ENCODE results near the gene GUCY2C. TPM values are rescaled to one million over a fixed set of nuclear protein-coding genes. Genes with fewer than 3 reads are reported as not detected.
A peak's percentile ranks its signal among the peaks of the same experiment; 100 is the strongest.

The GUCY2C gene
- 1.3 and 1.9 TPM in 2 replicates for total RNA-seq (2021)
- long read RNA-seq, partial matches to known transcripts: 4 of 22 reads
- long read RNA-seq, other reads (novel, unspliced or antisense): 18 of 22 reads

- DNase-seq: no peak
- H3K4ac ChIP-seq (ENCODE audit: low read depth, low read length): no peak within 1 kb of the TSS
- no peak within 1 kb of the TSS for H2AK5ac ChIP-seq (ENCODE audit: insufficient read length, low read length)
- H3K27ac Mint-ChIP-seq: no peak within 1 kb of the TSS; a peak in 1 of 7 replicates
- H3K27me3 Mint-ChIP-seq (ENCODE audit: low read depth): no peaks in the 10 kb centered on the region
- no peak within 1 kb of the TSS for H2BK5ac ChIP-seq (ENCODE audit: insufficient read length, low read length)
- peaks cover 21 to 47% (median 26%) of the 10 kb centered on the region in 3 experiments for H3K36me3 Mint-ChIP-seq (ENCODE audit: insufficient read depth in 1 of 3, low read depth in 3 of 3)
- no peak for TF ChIP-seq CTCF (conservative IDR thresholded peaks at IDR 0.05)
- WGBS (ENCODE audit: extremely low coverage, insufficient read length, low lambda C conversion rate): no CpG with 5 or more reads among the region's 8 CpGs
- peak within 1 kb of the TSS; percentile 36 for H4K5ac ChIP-seq (ENCODE audit: insufficient read length, low read depth, low read length)
- no peak within 1 kb of the TSS for H2AFZ ChIP-seq (ENCODE audit: low read length)
- H3K9ac ChIP-seq (ENCODE audit: extremely low read depth, insufficient read length, low read length): no peak within 1 kb of the TSS
- H3K14ac ChIP-seq (ENCODE audit: insufficient read depth, low read length): no peak within 1 kb of the TSS
- no peaks in the 10 kb centered on the region for H3K9me3 ChIP-seq (ENCODE audit: control insufficient read depth, low read depth, low read length)
- no peak within 1 kb of the TSS for H3K4me3 Mint-ChIP-seq
- no peak within 1 kb of the TSS for H2BK15ac ChIP-seq (ENCODE audit: low read depth, low read length)
- peaks cover 2 to 3% of the 10 kb centered on the region in 2 experiments; a peak in 2 of 5 replicates for H3K9me3 Mint-ChIP-seq
- H3K27me3 ChIP-seq (ENCODE audit: insufficient read depth, low read length): no peaks in the 10 kb centered on the region
- H3K4me1 Mint-ChIP-seq: peaks cover 3 to 8% of the 10 kb centered on the region in 2 experiments
- no peaks in the 10 kb centered on the region for H3K79me1 ChIP-seq (ENCODE audit: insufficient read depth, low read depth, low read length, poor library complexity, severe bottlenecking)
- peaks cover 2% of the 10 kb centered on the region; the same call in 1 of the 2 replicates for H3K4me1 ChIP-seq (ENCODE audit: insufficient read depth, low read length)
- no peak within 1 kb of the TSS for H4K91ac ChIP-seq (ENCODE audit: insufficient read length, low read depth, low read length)
- no peak within 1 kb of the TSS for H3K23ac ChIP-seq (ENCODE audit: insufficient read length, low read depth, low read length)
- H2BK12ac ChIP-seq (ENCODE audit: insufficient read length, low read depth, low read length): no peak within 1 kb of the TSS
- H3K4me2 ChIP-seq (ENCODE audit: insufficient read depth, insufficient read length, low read length): no peak within 1 kb of the TSS
- no peaks in the 10 kb centered on the region for H3K79me2 ChIP-seq (ENCODE audit: insufficient read depth, low read length)
- no peak within 1 kb of the TSS for H3K56ac ChIP-seq (ENCODE audit: insufficient read length, low read depth, low read length)
- H3K23me2 ChIP-seq (ENCODE audit: insufficient read length, low read depth, low read length, poor library complexity, severe bottlenecking): no peaks in the 10 kb centered on the region
- peak within 1 kb of the TSS; percentile 20 for H3K27ac ChIP-seq (ENCODE audit: insufficient read length, low read depth, low read length)
- H2BK20ac ChIP-seq (ENCODE audit: low read depth, low read length, poor library complexity, severe bottlenecking): no peak within 1 kb of the TSS
- no peak within 1 kb of the TSS for H4K8ac ChIP-seq (replicated peaks; ENCODE audit: insufficient read length, low read depth, low read length)
- H4K20me1 ChIP-seq (ENCODE audit: control insufficient read depth, insufficient read depth, insufficient read length): no peaks in the 10 kb centered on the region
- peak within 1 kb of the TSS; percentile 25 for H3K18ac ChIP-seq (ENCODE audit: insufficient read length, low read depth, low read length)
- no peak within 1 kb of the TSS for H2BK120ac ChIP-seq (ENCODE audit: low read depth, low read length, poor library complexity, severe bottlenecking)
- H3T11ph ChIP-seq (ENCODE audit: low read length): no peak within 1 kb of the TSS
These were observed at the start of gene GUCY2C for GRCh38 chr12:14696265-14696741. GUCY2C (minus strand) TSS chr12:14696599; CDS start chr12:14696448, 151 bp downstream.

Data from H9 (cell line).